PC-3 (cell line): Measurements from ENCODE around the gene CRB1.

Source experiments
- CTCF ChIP-seq: fragments of 300-600 bp; sonication (generic); conservative IDR thresholded peaks from 2 replicates; pipeline ENCODE4 v1.5.1; 2017; ENCODE audit warnings: antibody characterized with exemption, low read depth, mild to moderate bottlenecking, low read length
- EZH2 ChIP-seq: fragments of 300-600 bp; sonication (generic); IDR thresholded peaks from one replicate; pipeline ENCODE4 v1.6.1; 2017; ENCODE audit warnings: antibody characterized with exemption, mild to moderate bottlenecking, low read length; ENCODE audit not compliant: unreplicated experiment

GRCh38 chr1:197268012-197268411 is at the start of gene CRB1:
- no peak for TF ChIP-seq CTCF
- TF ChIP-seq EZH2: no peak
